Peyer's patch (tissue), 4 donors: ENCODE measurements around the gene ITGB3.

Experiments used
- POLR2A ChIP-seq, 2 donors: fragments of 450-650 bp; IDR thresholded peaks; one replicate each; pipeline ENCODE4 v1.5.1; 2017; ENCODE audit warnings: antibody characterized with exemption in 2 of 2, mild to moderate bottlenecking in 2 of 2, moderate library complexity in 2 of 2
- TF ChIP-seq, protein P1 (sequence below), 6 experiments: fragments of 450-650 bp in 4 of 6; fragments of 200-600 bp in 2 of 6; sonication (generic) in 1 of 6; IDR thresholded peaks; one replicate each; pipeline ENCODE4 v1.5.1; 2017 to 2019; ENCODE audit warnings: antibody characterized with exemption in 6 of 6, mild to moderate bottlenecking in 3 of 6, moderate library complexity in 1 of 6

DNA sequence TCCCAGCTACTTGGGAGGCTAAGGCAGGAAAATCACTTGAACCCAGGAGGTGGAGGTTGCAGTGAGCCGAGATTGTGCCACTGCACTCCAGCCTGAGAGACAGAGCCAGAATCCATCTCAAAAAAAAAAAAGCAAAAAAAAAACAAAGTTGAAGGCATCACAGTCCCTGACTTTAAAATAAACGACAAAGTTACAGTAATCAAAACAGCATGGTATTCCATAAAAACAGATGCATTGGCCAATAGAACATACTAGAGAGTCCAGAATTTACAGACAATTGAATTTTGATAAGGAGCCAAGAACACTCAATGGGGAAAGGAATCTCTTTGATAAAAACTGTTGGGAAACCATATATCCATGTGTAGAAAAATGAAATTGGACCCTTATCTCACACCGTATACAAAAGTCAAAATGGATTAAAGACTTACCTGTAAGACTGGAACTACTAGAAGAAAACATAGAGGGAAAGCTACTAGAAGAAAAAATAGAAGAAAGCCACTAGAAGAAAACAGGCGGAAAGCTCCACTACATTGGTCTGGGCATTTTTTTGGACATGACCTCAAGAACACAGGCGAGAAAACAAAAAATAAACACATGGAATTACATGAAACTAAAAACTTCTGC is 67.4 kb downstream of the ITGB3 start:
- TF ChIP-seq, protein P1, sequence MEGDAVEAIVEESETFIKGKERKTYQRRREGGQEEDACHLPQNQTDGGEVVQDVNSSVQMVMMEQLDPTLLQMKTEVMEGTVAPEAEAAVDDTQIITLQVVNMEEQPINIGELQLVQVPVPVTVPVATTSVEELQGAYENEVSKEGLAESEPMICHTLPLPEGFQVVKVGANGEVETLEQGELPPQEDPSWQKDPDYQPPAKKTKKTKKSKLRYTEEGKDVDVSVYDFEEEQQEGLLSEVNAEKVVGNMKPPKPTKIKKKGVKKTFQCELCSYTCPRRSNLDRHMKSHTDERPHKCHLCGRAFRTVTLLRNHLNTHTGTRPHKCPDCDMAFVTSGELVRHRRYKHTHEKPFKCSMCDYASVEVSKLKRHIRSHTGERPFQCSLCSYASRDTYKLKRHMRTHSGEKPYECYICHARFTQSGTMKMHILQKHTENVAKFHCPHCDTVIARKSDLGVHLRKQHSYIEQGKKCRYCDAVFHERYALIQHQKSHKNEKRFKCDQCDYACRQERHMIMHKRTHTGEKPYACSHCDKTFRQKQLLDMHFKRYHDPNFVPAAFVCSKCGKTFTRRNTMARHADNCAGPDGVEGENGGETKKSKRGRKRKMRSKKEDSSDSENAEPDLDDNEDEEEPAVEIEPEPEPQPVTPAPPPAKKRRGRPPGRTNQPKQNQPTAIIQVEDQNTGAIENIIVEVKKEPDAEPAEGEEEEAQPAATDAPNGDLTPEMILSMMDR (IDR thresholded peaks at IDR 0.05): no peak
- TF ChIP-seq POLR2A (IDR thresholded peaks at IDR 0.05): no peak
